GM12891 (cell line): ENCODE measurements around the gene PRKN.
"Not testable (repeated sequence)": the region's sequence is repeated elsewhere in the genome, so short reads cannot be mapped to it uniquely, and the experiment has no call there.

ENCODE experiments used
- DNase-seq: peaks from one replicate; pipeline ENCODE4 v3.0.0; 2011; ENCODE audit warnings: low spot score; ENCODE audit not compliant: insufficient read length
- FAIRE-seq: peaks from 2 replicates; lab custom pipeline; 2011; peaks lifted over from hg19 to GRCh38; lab: Jason Lieb, UNC
- PAX5 ChIP-seq: IDR thresholded peaks from 2 replicates; pipeline ENCODE4 v1.6.1; 2011; ENCODE audit warnings: low read length, moderate library complexity, mild to moderate bottlenecking; ENCODE audit not compliant: insufficient read depth, severe bottlenecking
- POLR2A ChIP-seq: IDR thresholded peaks from 2 replicates; pipeline ENCODE4 v1.6.1; 2011; ENCODE audit warnings: low read depth, low read length, control low read depth
- POLR2AphosphoS5 ChIP-seq: IDR thresholded peaks from 2 replicates; pipeline ENCODE4 v1.6.1; 2011; ENCODE audit warnings: low read depth, low read length, control low read depth
- POU2F2 ChIP-seq: IDR thresholded peaks from 2 replicates; pipeline ENCODE4 v1.6.1; 2011; ENCODE audit warnings: low read depth, mild to moderate bottlenecking, control low read depth, low read length, moderate library complexity
- SPI1 ChIP-seq: IDR thresholded peaks from 2 replicates; pipeline ENCODE4 v1.6.1; 2011; ENCODE audit warnings: low read depth, low read length, control low read depth
- TAF1 ChIP-seq: IDR thresholded peaks from 2 replicates; pipeline ENCODE4 v1.6.1; 2011; ENCODE audit warnings: low read depth, low read length, control low read depth

PRKN gene

GRCh38 chr6:161906571-161906970 lies 821.0 kb downstream of the PRKN start:
- no peak for TF ChIP-seq SPI1
- no peak for TF ChIP-seq POLR2AphosphoS5
- TF ChIP-seq POLR2A = no peak
- TF ChIP-seq TAF1 = no peak
- no peak for TF ChIP-seq PAX5
- no peak for TF ChIP-seq POU2F2
- DNase-seq (no peak), FAIRE-seq (no peak)

- TF ChIP-seq POLR2A = no peak
- no peak for TF ChIP-seq POU2F2
- TF ChIP-seq POLR2AphosphoS5 = no peak
- TF ChIP-seq TAF1 = no peak
- no peak for TF ChIP-seq PAX5
- no peak for TF ChIP-seq SPI1
- FAIRE-seq (no peak), DNase-seq (no peak)
Measured at GRCh38 chr6:161903584-161904212, 823.9 kb downstream of the PRKN start.

GRCh38 chr6:161901740-161902426 lies 825.7 kb downstream of the PRKN start:
- no peak for FAIRE-seq
- TF ChIP-seq PAX5 = no peak
- TF ChIP-seq POLR2AphosphoS5 = no peak
- no peak for TF ChIP-seq POLR2A
- no peak for TF ChIP-seq SPI1
- TF ChIP-seq POU2F2 = no peak
- TF ChIP-seq TAF1 = no peak
- no peak for DNase-seq

GRCh38 chr6:161894436-161894835 lies 833.1 kb downstream of the PRKN start:
- FAIRE-seq = no peak
- no peak for TF ChIP-seq TAF1
- DNase-seq = no peak

DNA sequence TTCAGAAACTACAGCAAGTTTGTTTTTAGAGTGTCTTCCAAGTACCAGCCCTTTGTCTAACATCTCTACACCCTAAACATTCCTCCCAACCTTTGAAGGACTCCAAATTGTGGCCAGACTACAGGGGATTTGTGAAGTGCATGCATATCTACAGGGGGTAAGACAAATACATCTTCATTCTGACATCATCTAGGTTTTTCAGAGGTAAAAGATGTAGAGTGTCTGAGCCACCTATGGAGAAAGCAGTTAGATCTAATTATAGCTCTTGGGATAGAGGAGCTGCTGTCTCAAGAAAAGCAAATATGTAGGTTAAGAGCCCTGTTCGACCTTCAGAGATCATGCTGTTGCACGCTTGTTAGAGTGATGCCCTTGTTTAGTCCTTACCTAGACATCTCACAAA lies 836.0 kb downstream of the PRKN start:
- DNase-seq = no peak
- no peak for FAIRE-seq
- no peak for TF ChIP-seq POLR2A
- no peak for TF ChIP-seq PAX5
- no peak for TF ChIP-seq SPI1
- no peak for TF ChIP-seq TAF1
- TF ChIP-seq POU2F2 = no peak
- TF ChIP-seq POLR2AphosphoS5 = no peak

DNA sequence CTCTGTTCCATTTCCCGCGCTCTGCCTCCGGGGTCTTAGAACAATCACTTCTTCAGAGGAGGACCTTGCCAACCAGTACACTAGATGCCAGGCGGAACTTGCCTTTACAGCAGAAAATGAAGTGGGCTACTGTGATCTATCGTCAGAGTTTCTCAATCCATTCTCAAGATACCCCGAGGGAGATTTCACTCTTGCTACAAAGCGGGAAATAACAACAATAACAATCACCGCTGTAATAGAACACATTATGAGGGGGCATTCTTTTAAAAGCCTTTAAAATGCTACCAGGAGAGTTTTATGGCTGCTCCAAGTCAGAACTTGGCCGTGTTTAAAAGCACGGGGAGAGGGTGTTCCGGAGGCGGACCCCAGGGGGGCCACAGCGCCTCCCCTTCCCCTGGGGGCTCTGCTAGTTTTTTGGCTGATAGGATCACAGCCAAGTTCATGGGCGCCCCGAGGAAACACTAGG lies 836.7 kb downstream of the PRKN start:
- TF ChIP-seq POLR2AphosphoS5 (no peak), TAF1 (no peak), SPI1 (no peak), PAX5 (no peak), POU2F2 (no peak)
- FAIRE-seq (no peak), DNase-seq (no peak)

- TF ChIP-seq TAF1 (no peak), SPI1 (no peak), POLR2AphosphoS5 (no peak)
- FAIRE-seq (no peak), DNase-seq (no peak)
Measured at GRCh38 chr6:161890133-161890831, 837.3 kb downstream of the PRKN start.

DNA sequence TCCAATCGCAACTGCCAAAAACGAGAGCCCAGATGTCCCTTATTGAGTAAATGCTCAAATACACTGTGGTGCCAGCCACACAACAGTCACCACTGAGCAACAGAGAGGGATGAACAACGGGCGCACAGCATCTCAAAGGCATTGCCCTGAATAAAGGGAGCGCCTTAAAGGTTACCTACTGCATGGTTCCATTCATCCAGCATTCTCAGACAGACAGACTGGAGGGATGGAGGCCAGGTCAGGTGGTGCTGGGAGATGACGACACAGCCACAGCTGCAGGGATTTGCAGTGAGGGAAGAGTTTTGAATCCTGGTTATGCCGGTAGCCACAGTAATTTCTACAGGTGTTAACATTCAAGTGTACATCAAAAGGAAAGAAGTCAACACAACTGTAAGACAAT lies 838.2 kb downstream of the PRKN start:
- no peak for FAIRE-seq
- no peak for TF ChIP-seq POU2F2
- TF ChIP-seq PAX5 = no peak
- no peak for TF ChIP-seq POLR2A
- no peak for TF ChIP-seq TAF1
- TF ChIP-seq SPI1 = no peak
- no peak for TF ChIP-seq POLR2AphosphoS5
- DNase-seq = no peak

- not testable (repeated sequence) for DNase-seq, FAIRE-seq
Measured at GRCh38 chr6:161886545-161886944, 841.0 kb downstream of the PRKN start.

DNA sequence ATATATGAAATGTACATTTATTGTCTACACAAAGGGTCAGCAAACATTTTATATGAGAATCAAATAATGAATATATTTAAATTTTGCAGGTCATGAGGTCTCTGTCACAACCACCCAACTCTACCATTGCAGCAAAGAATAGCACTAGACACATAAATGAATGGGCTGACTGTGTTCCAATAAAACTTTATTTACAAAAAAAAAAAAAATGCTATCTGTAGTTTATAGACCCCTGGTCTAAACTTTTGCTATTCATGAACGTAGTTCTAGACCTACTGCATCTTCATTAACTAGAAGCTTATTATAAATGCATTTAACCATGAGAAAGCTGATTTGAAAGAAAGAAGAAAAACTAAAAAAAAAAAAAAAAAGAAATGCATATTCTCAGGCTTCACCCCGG lies 842.8 kb downstream of the PRKN start:
- DNase-seq = no peak
- no peak for TF ChIP-seq POLR2A
- no peak for TF ChIP-seq SPI1
- no peak for TF ChIP-seq POU2F2
- no peak for TF ChIP-seq POLR2AphosphoS5
- no peak for TF ChIP-seq TAF1
- no peak for TF ChIP-seq PAX5
- no peak for FAIRE-seq
